OCI-LY1 (cell line): ENCODE results near the gene KCTD19.
"Not testable (repeated sequence)": the region's sequence is repeated elsewhere in the genome, so short reads cannot be mapped to it uniquely, and the experiment has no call there.

ENCODE experiments used
- H2AFZ ChIP-seq: fragments of 200-600 bp; sonication (generic), shearing (Covaris generic); 2 replicates; pipeline ENCODE4 v1.6.0; 2014; ENCODE audit warnings: antibody characterized with exemption, mild to moderate bottlenecking, low read length
- H3F3A ChIP-seq: fragments of 200-600 bp; sonication (generic), shearing (Covaris generic); 2 replicates; pipeline ENCODE4 v1.6.0; 2014; ENCODE audit warnings: mild to moderate bottlenecking, antibody characterized with exemption, low read length, moderate library complexity; ENCODE audit not compliant: insufficient read depth
- H3K27ac ChIP-seq: fragments of 200-600 bp; sonication (generic); 2 replicates; pipeline ENCODE4 v1.5.1; 2014; ENCODE audit warnings: low read length, mixed run types, mild to moderate bottlenecking, low read depth; ENCODE audit not compliant: poor library complexity, severe bottlenecking
- H3K27me3 ChIP-seq: fragments of 200-600 bp; sonication (generic); 2 replicates; pipeline ENCODE4 v1.6.0; 2014; ENCODE audit warnings: antibody characterized with exemption, mild to moderate bottlenecking, low read length, moderate library complexity; ENCODE audit not compliant: insufficient read depth
- H3K36me3 ChIP-seq: fragments of 200-600 bp; sonication (generic); 2 replicates; pipeline ENCODE4 v1.6.1; 2014; ENCODE audit warnings: mild to moderate bottlenecking, antibody characterized with exemption, low read length, moderate library complexity, mixed read lengths; ENCODE audit not compliant: insufficient read depth
- H3K4me1 ChIP-seq: fragments of 200-600 bp; sonication (generic); 2 replicates; pipeline ENCODE4 v1.5.1; 2014; ENCODE audit warnings: mild to moderate bottlenecking, low read length, moderate library complexity; ENCODE audit not compliant: insufficient read depth, severe bottlenecking
- H3K4me2 ChIP-seq: fragments of 200-600 bp; sonication (generic), shearing (Covaris generic); 2 replicates; pipeline ENCODE4 v1.6.1; 2014; ENCODE audit warnings: low read length
- H3K4me3 ChIP-seq: fragments of 200-600 bp; sonication (generic); 2 replicates; pipeline ENCODE4 v1.5.1; 2014; ENCODE audit warnings: low read length, low read depth, mild to moderate bottlenecking, mixed read lengths; ENCODE audit not compliant: poor library complexity, severe bottlenecking
- H3K79me2 ChIP-seq: fragments of 200-600 bp; shearing (Covaris generic); 2 replicates; pipeline ENCODE4 v1.6.1; 2016; ENCODE audit warnings: mixed run types, low read length, mixed read lengths; ENCODE audit not compliant: insufficient read depth
- H3K9ac ChIP-seq: fragments of 200-600 bp; sonication (generic), shearing (Covaris generic); 2 replicates; pipeline ENCODE4 v1.6.1; 2014; ENCODE audit warnings: mild to moderate bottlenecking, low read length, mixed read lengths
- H3K9me2 ChIP-seq: fragments of 200-600 bp; sonication (generic), shearing (Covaris generic); 2 replicates; pipeline ENCODE4 v1.6.1; 2014; ENCODE audit warnings: low read depth, mild to moderate bottlenecking, low read length, mixed read lengths
- H3K9me3 ChIP-seq: fragments of 200-600 bp; shearing (Covaris generic); 2 replicates; pipeline ENCODE4 v1.6.1; 2014; ENCODE audit warnings: low read length, mixed read lengths
- H4K20me1 ChIP-seq: fragments of 200-600 bp; sonication (generic), shearing (Covaris generic); 2 replicates; pipeline ENCODE4 v1.6.0; 2016; ENCODE audit warnings: mild to moderate bottlenecking, low read length; ENCODE audit not compliant: insufficient read depth
- CTCF ChIP-seq: fragments of 200-600 bp; sonication (generic), shearing (Covaris generic); IDR thresholded peaks from 2 replicates; pipeline ENCODE4 v1.5.1; 2017; ENCODE audit warnings: mild to moderate bottlenecking, antibody characterized with exemption, low read length, moderate library complexity, mixed read lengths
- EZH2 ChIP-seq: fragments of 200-600 bp; sonication (generic), shearing (Covaris generic); IDR thresholded peaks from 2 replicates; pipeline ENCODE4 v1.8.0; 2017; ENCODE audit warnings: borderline replicate concordance, mixed run types, mild to moderate bottlenecking, antibody characterized with exemption, low read length, moderate library complexity, mixed read lengths

The KCTD19 gene

GRCh38 chr16:67326472-67327309, at the start of gene KCTD19, which contains the start of gene LRRC36:
TSS of gene KCTD19 (minus strand) at chr16:67326741. CDS start at chr16:67326707, 34 bp downstream.
TSS of gene LRRC36 (plus strand) at chr16:67326815. CDS start at chr16:67326863, 48 bp downstream.
- Histone ChIP-seq H3K9me2 (no peaks in the 10 kb centered on the region), H3F3A (no peaks in the 10 kb centered on the region), H3K4me3 (peak within 1 kb of the TSS; percentile 71), H3K9me3 (no peaks in the 10 kb centered on the region), H3K79me2 (no peaks in the 10 kb centered on the region), H4K20me1 (no peaks in the 10 kb centered on the region), H3K4me1 (peaks cover 10% of the 10 kb centered on the region), H3K27ac (no peak within 1 kb of the TSS), H3K4me2 (peak within 1 kb of the TSS; percentile 96), H3K27me3 (no peaks in the 10 kb centered on the region), H2AFZ (peak within 1 kb of the TSS; percentile 62; the same call in 1 of the 2 replicates), H3K9ac (peak within 1 kb of the TSS; percentile 71), H3K36me3 (no peaks in the 10 kb centered on the region)
- TF ChIP-seq EZH2 (no peak), CTCF (peak; percentile 62)

GRCh38 chr16:67376012-67376411, 49.5 kb upstream of the KCTD19 start:
- not testable (repeated sequence) for H3K4me1 ChIP-seq, H2AFZ ChIP-seq, H3K79me2 ChIP-seq, H3K4me3 ChIP-seq, H3K9ac ChIP-seq, H3K4me2 ChIP-seq, H4K20me1 ChIP-seq, H3F3A ChIP-seq, H3K27me3 ChIP-seq, H3K27ac ChIP-seq, H3K36me3 ChIP-seq, H3K9me3 ChIP-seq, H3K9me2 ChIP-seq

- Histone ChIP-seq H3K27ac (no peak overlapping the region), H3K79me2 (no peaks in the 10 kb centered on the region), H3K9me2 (no peaks in the 10 kb centered on the region), H3F3A (no peaks in the 10 kb centered on the region), H2AFZ (no peak overlapping the region), H3K4me2 (no peak overlapping the region), H3K9ac (no peak overlapping the region), H3K4me3 (no peak overlapping the region), H3K9me3 (no peaks in the 10 kb centered on the region), H4K20me1 (no peaks in the 10 kb centered on the region), H3K4me1 (no peaks in the 10 kb centered on the region), H3K27me3 (peaks cover 14% of the 10 kb centered on the region; the same call in 1 of the 2 replicates), H3K36me3 (no peaks in the 10 kb centered on the region; the same call in 1 of the 2 replicates)
- TF ChIP-seq CTCF, result peak; percentile 44; the same call in 1 of the 2 replicates
- no peak for TF ChIP-seq EZH2
Measured at GRCh38 chr16:67372664-67373063, 46.1 kb upstream of the KCTD19 start.
